ENCODE measurements around the gene TAAR8.

DNA sequence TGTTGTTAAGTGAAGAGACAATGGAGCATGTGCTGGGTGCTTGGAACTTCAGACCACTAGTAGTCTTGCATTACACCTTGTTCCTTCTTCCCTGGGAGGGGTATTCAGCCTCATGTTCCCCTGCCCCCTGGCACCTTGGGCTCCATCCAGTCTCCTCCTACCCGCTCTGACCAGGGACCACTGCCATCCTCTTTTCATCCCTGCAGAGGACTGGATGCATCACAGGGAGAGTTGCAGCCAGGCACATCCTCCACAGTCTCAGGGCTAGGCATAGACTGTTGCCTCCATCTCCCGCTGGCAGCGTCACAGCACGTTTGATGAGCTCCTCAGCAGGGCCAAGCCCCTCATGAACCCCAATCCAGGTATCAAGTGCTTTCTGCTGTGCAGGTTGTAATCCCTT lies 1.3 kb upstream of the TAAR8 start:
- TF ChIP-seq HIVEP1 (CRISPR knock-in tag; IDR thresholded peaks at IDR 0.05) (no peak), BRCA1 (CRISPR knock-in tag; IDR thresholded peaks at IDR 0.05) (no peak), SMARCE1 (IDR thresholded peaks at IDR 0.05; ENCODE audit: borderline replicate concordance) (no peak), RFX5 (IDR thresholded peaks at IDR 0.05; ENCODE audit: low read depth, low read length) (no peak), JUN (CRISPR knock-in tag; IDR thresholded peaks at IDR 0.05) (no peak), CEBPG (CRISPR knock-in tag; IDR thresholded peaks at IDR 0.05) (no peak), EP300 (IDR thresholded peaks at IDR 0.05; ENCODE audit: low read depth in 2 of 2, low read length in 2 of 2) (no peak), EP300 (CRISPR knock-in tag; IDR thresholded peaks at IDR 0.05; ENCODE audit: borderline replicate concordance) (no peak), REST (IDR thresholded peaks at IDR 0.05; ENCODE audit: borderline replicate concordance in 1 of 2, low read depth in 1 of 2, low read length in 2 of 2) (no peak), HCFC1 (IDR thresholded peaks at IDR 0.05; ENCODE audit: low read depth, low read length) (no peak)
- TF ChIP-seq, protein P1, sequence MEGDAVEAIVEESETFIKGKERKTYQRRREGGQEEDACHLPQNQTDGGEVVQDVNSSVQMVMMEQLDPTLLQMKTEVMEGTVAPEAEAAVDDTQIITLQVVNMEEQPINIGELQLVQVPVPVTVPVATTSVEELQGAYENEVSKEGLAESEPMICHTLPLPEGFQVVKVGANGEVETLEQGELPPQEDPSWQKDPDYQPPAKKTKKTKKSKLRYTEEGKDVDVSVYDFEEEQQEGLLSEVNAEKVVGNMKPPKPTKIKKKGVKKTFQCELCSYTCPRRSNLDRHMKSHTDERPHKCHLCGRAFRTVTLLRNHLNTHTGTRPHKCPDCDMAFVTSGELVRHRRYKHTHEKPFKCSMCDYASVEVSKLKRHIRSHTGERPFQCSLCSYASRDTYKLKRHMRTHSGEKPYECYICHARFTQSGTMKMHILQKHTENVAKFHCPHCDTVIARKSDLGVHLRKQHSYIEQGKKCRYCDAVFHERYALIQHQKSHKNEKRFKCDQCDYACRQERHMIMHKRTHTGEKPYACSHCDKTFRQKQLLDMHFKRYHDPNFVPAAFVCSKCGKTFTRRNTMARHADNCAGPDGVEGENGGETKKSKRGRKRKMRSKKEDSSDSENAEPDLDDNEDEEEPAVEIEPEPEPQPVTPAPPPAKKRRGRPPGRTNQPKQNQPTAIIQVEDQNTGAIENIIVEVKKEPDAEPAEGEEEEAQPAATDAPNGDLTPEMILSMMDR (CRISPR knock-in tag; IDR thresholded peaks at IDR 0.05) = no peak
- TF ChIP-seq, protein P2, sequence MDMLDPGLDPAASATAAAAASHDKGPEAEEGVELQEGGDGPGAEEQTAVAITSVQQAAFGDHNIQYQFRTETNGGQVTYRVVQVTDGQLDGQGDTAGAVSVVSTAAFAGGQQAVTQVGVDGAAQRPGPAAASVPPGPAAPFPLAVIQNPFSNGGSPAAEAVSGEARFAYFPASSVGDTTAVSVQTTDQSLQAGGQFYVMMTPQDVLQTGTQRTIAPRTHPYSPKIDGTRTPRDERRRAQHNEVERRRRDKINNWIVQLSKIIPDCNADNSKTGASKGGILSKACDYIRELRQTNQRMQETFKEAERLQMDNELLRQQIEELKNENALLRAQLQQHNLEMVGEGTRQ (IDR thresholded peaks at IDR 0.05; ENCODE audit: low read depth, low read length) = no peak
- TF ChIP-seq, protein P2 (CRISPR knock-in tag; IDR thresholded peaks at IDR 0.05; ENCODE audit: borderline replicate concordance) = no peak

Measured in HepG2 (cell line).